K562 (cell line): Measurements from ENCODE around the gene PGRMC2. TPM values are rescaled to one million over a fixed set of nuclear protein-coding genes. Genes with fewer than 3 reads are reported as not detected.

Source experiments
- AFF4 ChIP-seq: sonication (generic); formaldehyde crosslinking; IDR thresholded peaks from 2 replicates; pipeline ENCODE4 v1.8.0; 2023; ENCODE audit warnings: mild to moderate bottlenecking, missing genetic modification reagents
- CHAMP1 ChIP-seq: fragments of 450-650 bp; IDR thresholded peaks from 2 replicates; pipeline ENCODE4 v1.6.1; 2016; ENCODE audit warnings: mild to moderate bottlenecking
- ETS1 ChIP-seq: conservative IDR thresholded peaks from 2 replicates; pipeline ENCODE4 v1.6.1; 2011; ENCODE audit warnings: low read depth, mild to moderate bottlenecking, low read length; ENCODE audit not compliant: control insufficient read depth
- FOS ChIP-seq: IDR thresholded peaks from 3 replicates; pipeline ENCODE4 v1.6.1; 2011; ENCODE audit not compliant: insufficient read length; ENCODE audit errors: extremely low read depth
- HNRNPL ChIP-seq: fragments of 200-400 bp; formaldehyde crosslinking; IDR thresholded peaks from 2 replicates; pipeline ENCODE4 v1.6.1; 2017; ENCODE audit warnings: low read depth, mild to moderate bottlenecking, low read length
- LEF1 ChIP-seq: fragments of 450-650 bp; IDR thresholded peaks from 2 replicates; pipeline ENCODE4 v1.6.1; 2016; ENCODE audit warnings: mild to moderate bottlenecking
- RERE ChIP-seq: sonication (generic); formaldehyde crosslinking; IDR thresholded peaks from 2 replicates; pipeline ENCODE4 v1.8.0; 2023; ENCODE audit warnings: missing genetic modification reagents, mild to moderate bottlenecking, borderline replicate concordance
- SOX6 ChIP-seq: fragments of 450-650 bp; IDR thresholded peaks from 2 replicates; pipeline ENCODE4 v1.6.1; 2014; ENCODE audit warnings: mild to moderate bottlenecking
- SRF ChIP-seq, 2 experiments: fragments of 250-450, 450-650 bp in 1 of 2; sonication (Bioruptor Pico) in 1 of 2; sonication (generic) in 1 of 2; formaldehyde crosslinking; IDR thresholded peaks; 2 replicates each; pipeline versions ENCODE4 v1.5.0 to v1.5.1; 2020 to 2022; ENCODE audit warnings: mild to moderate bottlenecking in 1 of 2, missing genetic modification reagents in 1 of 2
- U2AF1 ChIP-seq: fragments of 200-400 bp; formaldehyde crosslinking; optimal IDR thresholded peaks from 2 replicates; pipeline ENCODE3; 2017; ENCODE audit warnings: mild to moderate bottlenecking, low read depth, low read length, moderate library complexity
- ZC3H4 ChIP-seq: sonication (generic); formaldehyde crosslinking; IDR thresholded peaks from 2 replicates; pipeline ENCODE4 v1.9.0; 2021; ENCODE audit warnings: missing genetic modification reagents, borderline replicate concordance
- ZNF232 ChIP-seq: sonication (generic); formaldehyde crosslinking; IDR thresholded peaks from 2 replicates; pipeline ENCODE4 v1.8.0; 2022; ENCODE audit warnings: mild to moderate bottlenecking, missing genetic modification reagents
- ZNF644 ChIP-seq: fragments of 200-800 bp; sonication (Bioruptor generic); IDR thresholded peaks from 2 replicates; pipeline ENCODE4 v1.6.1; 2016; ENCODE audit warnings: low read depth, missing genetic modification characterization, missing compliant biosample characterization
- polyA plus RNA-seq, 8 experiments: library from polyadenylated mRNA; depleted of rRNA in 4 of 8; stranded (reverse) in 5 of 8; unstranded in 3 of 8; fragments of >200 nt; fragmentation: Nextera tagmentation in 2 of 8; fragmentation: Illumina TruSeq in 1 of 8; extraction: Ambion mirVana in 2 of 8; extraction: Trizol in 1 of 8; gene quantifications; 2 replicates each; pipeline versions ENCODE4 v1.2.1 to v1.2.3, GENCODE V29; 2011 to 2014; ENCODE audit warnings: inconsistent platforms in 1 of 8, missing spikeins in 1 of 8
- total RNA-seq, 7 experiments: library from RNA; depleted of rRNA in 6 of 7; stranded (reverse); fragments of >200 nt in 6 of 7; fragmentation: Illumina TruSeq in 2 of 7; extraction: Trizol in 2 of 7; gene quantifications; 2 replicates each; pipeline versions ENCODE4 v1.2.1 to v1.2.3, GENCODE V29; 2011 to 2021; ENCODE audit warnings: low replicate concordance in 1 of 7

Gene PGRMC2
- total and polyA plus RNA-seq, 9 of the 15 experiments (the other 6 are each of a cell fraction or from before 2014, with no cell fraction given) = 12.4 to 81.3 (median 22.7) TPM

- TF ChIP-seq AFF4 (CRISPR knock-in tag) (peak; percentile 95), RERE (CRISPR knock-in tag) (0 out of 2 replicates have a peak, but pooled peaks have one; percentile 83), SRF (CRISPR knock-in tag; IDR thresholded peaks at IDR 0.05) (peak in 1 of 2 experiments; percentile 88; a peak in 2 of 4 replicates), ZNF232 (CRISPR knock-in tag) (0 out of 2 replicates have a peak, but pooled peaks have one; percentile 59), LEF1 (0 out of 2 replicates have a peak, but pooled peaks have one; percentile 46), U2AF1 (peak; percentile 52), CHAMP1 (peak; percentile 44; the same call in 1 of the 2 replicates), HNRNPL (peak; percentile 93), ZC3H4 (CRISPR knock-in tag) (no peak), FOS (peak; percentile 48), ETS1 (peak; percentile 19; the same call in 1 of the 2 replicates), ZNF644 (tag) (no peak), SOX6 (peak; percentile 82)
Measured at GRCh38 chr4:128287871-128288688, 467 bp upstream of the PGRMC2 start (continued).
